ENCODE data around the gene RNF214.
"Not testable (repeated sequence)": the region's sequence is repeated elsewhere in the genome, so short reads cannot be mapped to it uniquely, and the experiment has no call there.

Gene RNF214

DNA sequence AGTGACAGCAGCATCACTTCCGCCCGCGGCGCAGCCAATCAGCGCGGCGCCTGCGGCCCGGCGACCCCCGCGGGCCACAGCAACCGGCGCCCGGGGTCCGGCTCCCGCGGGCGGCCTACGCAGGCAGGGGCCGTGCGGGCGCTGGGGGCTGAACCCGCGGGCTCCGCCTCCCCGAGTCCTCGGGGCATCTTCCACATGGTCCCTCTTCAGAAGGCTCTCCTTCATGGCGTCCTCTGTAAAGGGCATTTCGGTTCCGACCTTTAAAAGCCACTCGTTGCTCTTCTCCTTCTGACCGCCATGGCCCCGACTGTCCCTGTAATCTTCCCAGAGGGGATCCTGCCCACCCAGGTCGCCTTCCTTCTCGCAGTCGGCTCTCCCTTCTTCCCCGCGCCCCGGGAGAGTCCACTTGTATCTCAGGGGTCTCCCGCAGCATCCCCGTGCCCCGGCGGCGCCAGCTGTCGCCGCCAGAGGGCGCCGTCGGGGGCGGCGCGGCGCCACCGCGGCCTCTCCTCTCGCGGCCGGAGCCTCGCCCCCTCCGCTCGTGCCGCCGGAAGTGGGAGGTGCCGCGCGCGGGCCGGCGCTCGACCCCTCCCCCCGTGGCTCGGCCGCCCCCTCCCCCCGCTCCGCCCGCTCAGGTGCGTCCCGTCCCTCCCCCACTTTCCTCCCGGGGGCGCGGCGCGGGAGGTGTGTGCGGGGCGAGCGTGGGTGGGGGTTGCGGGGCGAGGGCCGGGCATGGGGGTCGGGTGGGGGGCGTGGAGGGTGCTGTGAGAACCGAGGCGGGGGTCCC lies at the start of gene RNF214:
Gene RNF214 (plus strand): TSS at position 580 of the 787 bp plus-strand sequence. CDS start 1,602 bp downstream, outside the sequence.
- DNase-seq (ENCODE audit: low spot score): peak; percentile 77

DNA sequence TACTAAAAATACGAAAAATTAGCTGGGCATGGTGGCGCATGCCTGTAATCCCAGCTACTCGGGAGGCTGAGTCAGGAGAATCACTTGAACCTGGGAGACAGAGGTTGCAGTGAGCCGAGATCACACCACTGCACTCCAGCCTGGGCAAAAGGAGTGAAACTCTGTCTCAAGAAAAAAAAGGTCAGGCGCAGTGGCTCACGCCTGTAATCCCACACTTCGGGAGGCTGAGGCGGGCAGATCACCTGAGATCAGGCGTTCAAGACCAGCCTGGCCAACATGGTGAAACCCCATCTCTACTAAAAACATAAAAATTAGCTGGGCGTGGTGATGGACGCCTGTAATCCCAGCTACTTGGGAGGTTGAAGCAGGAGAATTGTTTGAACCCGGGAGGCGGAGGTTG lies 49.3 kb upstream of the RNF214 start:
- not testable (repeated sequence) for DNase-seq (ENCODE audit: low spot score)

DNA sequence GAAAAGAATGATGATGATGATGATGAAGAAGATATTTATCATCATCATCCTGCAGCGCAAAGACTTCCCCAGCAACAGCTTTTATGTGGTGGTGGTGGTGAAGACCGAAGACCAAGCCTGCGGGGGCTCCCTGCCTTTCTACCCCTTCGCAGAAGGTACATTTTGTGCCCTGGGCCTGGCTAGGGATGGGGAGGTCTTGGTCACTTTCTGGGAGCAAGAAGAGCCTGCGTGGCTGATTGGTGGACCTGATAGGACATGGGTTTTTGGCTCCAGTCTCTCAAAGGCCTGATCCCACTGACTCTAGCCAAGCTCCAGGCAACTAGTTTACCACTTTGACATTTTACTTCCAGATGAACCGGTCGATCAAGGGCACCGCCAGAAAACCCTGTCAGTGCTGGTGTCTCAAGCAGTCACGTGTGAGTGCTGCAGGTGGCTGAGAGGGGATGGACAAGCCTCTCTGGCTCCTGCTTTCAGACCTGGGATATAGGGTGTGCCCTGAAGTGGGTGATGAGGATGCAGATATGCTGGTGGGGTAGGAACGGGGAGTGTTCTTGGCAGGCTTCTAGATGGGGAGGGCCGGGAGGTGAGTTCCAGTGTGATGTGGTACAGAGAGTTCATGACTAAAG lies 48.6 kb upstream of the RNF214 start:
- DNase-seq (ENCODE audit: low spot score): no peak

DNA sequence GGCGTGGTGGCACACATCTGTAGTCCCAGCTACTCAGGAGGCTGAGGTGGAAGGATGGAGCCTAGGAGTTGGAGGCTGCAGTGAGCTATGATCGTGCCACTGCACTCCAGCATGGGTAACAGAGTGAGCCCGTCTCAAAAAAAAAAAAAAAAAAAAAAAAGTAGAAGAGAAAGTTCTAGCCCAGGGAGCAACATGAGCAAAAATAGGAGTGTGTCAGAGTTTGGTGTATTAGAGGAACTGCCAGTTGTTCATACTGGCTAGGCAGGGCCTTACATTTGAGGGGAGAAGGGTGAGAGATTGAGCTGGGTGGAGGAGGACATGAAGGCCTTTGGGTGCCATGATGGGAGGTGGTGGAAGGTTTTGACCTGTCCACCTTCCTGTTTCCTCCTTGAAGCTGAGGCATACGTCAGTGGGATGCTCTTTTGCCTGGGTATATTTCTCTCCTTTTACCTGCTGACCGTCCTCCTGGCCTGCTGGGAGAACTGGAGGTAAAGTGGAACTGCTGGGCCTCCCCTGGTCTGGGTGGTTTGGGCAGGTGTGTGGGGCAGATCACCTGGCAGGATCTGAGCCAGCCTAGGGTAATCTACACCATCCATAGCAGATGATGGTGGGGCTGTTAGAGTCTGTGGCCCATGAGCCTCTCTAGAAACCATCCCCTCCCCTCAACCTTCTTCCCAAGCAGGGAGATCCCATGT lies 46.6 kb upstream of the RNF214 start:
- DNase-seq (ENCODE audit: low spot score): no peak

DNA sequence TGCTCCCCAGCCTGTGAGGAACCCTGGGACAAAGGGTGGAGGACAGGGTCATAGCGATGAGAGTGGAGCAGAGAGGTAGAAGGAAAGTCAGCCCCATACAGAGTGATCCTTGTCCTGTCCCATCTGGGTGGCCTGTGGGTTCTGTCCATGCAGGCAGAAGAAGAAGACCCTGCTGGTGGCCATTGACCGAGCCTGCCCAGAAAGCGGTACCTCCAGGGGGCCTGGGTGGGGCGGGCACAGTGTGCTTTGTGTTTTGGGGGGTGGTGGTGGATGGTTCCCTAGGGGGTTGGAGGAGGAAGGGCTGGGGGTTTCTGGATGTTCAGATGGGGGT lies 46.1 kb upstream of the RNF214 start:
- DNase-seq (ENCODE audit: low spot score): no peak

DNA sequence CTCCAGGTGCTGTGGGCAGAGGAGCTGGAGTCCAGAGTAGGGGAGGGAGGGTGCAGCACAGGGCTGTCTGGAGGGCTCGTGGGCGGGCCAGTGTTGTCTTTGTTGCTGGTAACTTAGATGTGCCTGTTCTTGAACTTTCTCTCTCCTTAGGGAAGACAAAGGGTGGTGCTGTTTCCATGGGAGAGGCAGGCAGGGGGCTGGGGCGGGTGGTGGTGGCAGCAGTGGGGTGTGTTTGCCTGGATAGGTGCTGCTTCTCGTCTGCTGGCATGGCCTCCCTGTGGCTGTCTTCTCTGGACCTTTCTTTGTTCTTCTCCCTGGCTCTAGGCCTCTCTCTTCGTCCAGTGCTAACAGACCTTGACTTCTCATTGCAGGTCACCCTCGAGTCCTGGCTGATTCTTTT lies 45.5 kb upstream of the RNF214 start:
- DNase-seq (ENCODE audit: low spot score): no peak

DNA sequence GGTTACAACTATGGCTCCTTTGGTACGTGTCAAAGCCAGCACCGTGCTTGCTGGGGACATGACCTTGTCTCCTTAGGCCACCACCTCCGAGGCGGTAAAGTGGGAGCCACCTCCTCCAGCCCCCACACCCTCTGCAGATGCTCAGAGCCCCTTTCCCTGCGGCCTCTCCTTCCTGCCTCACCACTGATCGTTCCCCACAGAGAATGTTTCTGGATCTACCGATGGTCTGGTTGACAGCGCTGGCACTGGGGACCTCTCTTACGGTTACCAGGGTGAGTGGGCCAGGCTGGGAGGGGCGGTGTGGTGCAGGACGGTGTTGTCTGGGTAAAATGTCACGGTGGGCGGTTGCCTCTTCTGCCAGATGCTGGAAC lies 45.1 kb upstream of the RNF214 start:
- DNase-seq (ENCODE audit: low spot score): no peak

DNA sequence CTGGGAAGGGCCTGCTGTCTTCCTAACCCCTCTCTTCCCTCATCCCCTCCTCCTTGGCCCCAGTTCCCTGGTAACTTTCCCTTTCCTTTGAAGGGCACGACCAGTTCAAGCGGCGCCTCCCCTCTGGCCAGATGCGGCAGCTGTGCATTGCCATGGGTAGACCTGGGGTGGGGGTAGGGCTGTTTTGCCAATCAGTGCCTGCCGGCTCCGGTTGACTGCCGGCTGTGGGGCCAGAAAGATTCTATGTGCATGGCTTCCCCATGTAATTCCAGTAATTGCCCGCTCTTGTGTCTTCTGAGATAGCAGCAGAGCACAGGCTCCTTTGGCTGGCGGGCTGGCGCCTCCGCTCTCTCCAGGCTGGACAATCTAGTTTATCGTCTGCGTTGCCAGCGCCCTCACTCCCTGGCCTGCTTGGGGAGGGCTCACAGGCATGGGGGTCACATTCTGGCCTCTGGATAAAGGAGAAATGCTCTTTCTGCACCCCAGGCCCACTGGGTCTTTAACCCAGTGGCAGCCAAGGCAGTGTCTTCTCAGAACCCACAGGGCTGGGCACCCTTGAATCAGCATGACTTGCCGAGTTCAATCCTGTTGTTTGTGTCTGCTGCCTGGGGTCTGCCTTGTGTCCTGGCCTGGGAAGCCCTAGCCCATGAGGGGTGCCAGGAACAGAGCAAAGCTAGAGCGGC lies 44.5 kb upstream of the RNF214 start:
- no peak for DNase-seq (ENCODE audit: low spot score)

DNA sequence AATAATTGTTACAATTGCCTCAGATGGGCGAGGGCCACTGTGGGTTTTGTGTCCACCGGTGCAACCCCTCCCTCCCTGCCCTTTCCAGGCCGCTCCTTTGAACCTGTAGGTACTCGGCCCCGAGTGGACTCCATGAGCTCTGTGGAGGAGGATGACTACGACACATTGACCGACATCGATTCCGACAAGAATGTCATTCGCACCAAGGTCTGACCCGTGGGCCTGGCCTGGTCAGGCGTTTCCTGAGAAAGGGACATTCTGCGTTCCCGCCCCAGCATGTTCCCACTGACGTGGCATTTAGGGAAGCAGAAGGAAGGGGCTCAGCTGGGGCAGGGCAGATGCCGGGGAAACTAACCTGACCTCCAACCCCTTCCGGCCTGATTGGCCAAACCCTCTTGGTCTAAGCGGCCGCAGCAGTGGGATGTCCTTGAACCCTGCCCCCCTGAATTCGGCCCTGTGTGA lies 43.8 kb upstream of the RNF214 start:
- DNase-seq (ENCODE audit: low spot score): no peak

DNA sequence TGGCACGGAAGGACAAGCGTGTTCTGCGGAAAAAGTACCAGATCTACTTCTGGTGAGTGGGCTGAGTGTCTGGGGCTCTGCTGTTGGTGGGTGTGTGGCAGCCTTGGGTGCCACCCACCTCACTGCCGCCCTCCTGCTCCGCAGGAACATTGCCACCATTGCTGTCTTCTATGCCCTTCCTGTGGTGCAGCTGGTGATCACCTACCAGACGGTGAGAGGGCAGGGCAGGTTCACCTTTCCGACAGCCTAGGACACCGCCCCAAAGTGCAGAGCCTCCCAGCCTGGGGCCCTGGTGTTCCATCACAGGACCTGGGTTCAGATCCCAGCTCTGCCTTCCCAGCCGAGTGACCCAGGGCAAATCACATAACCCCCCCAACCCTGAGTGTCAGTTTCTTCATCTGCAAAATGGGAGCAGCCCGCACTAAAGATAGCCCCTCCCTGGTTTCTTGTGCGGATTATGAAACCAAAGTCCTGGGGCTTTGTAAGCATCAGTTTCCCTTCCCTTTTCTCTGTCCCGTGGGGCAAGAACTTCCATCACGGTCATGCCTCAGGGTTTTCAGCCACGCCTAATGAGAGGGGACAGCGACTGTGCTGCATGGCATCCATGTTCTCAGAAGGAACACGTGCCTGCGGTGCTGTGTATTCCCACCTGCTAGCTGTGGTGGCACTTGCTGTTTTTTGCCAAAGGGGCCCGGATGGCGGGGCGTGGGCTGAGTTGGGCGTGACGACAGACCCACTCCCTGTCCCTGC lies 43.1 kb upstream of the RNF214 start:
- no peak for DNase-seq (ENCODE audit: low spot score)

DNA sequence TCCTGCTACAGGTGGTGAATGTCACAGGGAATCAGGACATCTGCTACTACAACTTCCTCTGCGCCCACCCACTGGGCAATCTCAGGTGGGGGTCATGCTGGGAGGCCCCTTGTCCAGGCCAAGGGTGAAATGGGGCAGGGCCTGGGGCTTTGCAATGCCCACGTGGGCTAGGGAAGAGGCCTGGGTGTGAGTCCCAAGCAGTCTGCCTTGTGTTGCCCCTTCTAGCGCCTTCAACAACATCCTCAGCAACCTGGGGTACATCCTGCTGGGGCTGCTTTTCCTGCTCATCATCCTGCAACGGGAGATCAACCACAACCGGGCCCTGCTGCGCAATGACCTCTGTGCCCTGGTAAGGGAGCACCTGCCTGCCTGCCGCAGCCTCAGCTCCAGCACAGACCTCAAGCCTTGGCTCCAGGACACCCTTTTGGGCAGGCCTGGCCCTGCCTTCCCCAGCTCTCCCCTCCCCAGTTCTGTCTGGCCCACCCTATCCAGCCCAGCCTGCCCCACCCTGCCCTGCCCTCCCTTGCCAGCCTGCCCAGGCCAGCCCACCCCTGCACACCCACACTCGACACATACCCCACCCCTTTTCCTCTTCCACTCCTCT lies 42.4 kb upstream of the RNF214 start:
- DNase-seq (ENCODE audit: low spot score): no peak

DNA sequence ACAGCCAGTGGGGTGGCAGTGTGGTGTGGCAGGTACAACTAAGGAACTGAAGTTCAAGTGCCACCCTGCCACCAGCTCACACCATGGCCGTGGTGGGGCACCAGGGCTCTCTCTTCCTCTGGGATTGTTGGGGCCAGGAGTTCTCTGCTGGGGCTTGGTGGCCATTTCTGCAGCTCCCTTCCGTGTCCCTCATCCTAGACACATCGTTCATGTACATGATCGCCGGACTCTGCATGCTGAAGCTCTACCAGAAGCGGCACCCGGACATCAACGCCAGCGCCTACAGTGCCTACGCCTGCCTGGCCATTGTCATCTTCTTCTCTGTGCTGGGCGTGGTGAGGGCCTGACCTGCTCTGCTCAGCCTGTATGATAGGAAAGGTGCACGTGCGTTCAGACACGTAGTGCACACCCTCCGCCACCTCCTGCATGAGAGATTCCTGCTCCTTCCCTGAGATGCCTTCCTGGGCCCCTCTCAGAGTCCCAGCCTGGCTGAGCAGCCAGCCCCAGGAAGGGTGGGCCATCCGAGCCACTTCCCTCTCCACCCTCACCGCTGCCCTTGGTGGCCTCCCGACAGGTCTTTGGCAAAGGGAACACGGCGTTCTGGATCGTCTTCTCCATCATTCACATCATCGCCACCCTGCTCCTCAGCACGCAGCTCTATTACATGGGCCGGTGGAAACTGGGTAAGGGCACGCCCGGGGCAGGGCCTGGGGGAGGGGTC lies 40.6 kb upstream of the RNF214 start:
- DNase-seq (ENCODE audit: low spot score): no peak

DNA sequence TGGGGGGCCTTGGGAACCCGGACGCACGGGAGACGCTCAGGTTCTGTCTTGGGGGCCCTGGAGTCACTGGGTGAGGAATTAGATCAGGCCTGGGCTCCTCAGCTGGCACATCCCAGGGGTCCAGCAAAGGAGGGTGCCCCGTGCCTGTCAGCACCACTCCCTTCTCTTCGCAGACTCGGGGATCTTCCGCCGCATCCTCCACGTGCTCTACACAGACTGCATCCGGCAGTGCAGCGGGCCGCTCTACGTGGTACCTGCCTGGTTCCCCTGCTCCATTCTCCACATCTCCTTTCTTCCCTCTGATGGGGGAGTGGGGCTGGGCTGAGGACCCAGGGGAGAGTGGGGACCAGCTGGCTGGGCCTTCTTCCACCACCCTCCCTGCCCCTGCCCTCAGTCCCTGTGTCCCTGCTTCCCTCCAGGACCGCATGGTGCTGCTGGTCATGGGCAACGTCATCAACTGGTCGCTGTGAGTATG lies 40.0 kb upstream of the RNF214 start:
- DNase-seq (ENCODE audit: low spot score): no peak

DNA sequence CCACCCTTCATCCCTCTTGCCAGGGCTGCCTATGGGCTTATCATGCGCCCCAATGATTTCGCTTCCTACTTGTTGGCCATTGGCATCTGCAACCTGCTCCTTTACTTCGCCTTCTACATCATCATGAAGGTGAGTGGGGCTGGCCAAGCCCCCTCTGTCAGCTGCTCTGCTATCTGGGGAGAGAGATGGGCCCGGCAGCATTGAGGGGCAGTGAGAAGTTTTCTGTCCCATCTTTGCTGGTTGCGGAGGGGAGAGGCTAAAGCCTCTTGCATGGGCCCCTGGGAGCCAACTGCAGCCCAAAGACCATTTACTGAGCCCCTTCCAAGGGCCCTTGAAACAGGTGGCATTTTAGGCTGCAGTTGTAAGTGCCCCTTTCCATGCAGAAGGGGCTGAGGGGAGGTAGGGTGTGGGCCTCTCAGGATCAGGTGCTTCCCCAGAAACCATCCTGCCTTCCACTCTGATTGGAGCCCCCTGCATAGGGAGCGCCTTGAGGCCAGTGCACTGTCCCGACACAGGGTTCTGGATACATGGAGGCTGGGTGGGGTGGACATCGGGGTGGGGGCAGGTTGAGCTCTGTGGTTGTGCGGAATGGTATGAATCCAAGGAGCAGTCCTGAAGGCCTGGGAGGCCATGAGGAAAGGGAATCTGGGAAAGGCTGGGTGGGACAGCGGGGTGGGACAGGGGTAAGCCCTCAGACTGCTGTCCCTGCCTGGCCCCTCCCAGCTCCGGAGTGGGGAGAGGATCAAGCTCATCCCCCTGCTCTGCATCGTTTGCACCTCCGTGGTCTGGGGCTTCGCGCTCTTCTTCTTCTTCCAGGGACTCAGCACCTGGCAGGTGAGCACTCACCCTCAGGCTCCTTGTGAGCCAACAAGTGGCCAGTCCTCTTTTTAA lies 39.1 kb upstream of the RNF214 start:
- no peak for DNase-seq (ENCODE audit: low spot score)

DNA sequence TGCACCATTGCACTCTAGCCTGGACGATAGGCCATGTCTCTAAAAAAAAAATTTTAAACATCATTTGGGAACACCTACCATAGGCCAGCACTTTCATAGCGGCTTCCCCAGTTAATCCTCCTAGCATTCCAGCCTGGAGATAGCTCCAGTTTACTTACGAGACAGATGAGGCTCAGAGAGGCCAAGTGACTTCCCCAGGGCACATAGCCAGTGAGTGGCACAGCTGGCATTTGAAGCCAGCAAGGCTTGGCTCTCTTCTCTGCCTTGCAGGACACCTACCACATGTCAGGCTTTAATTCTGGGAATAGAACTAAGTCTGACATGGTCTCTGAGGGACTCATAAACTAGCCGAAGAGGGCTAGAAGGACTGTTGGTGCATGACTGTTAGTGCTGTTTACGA lies 38.2 kb upstream of the RNF214 start:
- DNase-seq (ENCODE audit: low spot score): no peak

DNA sequence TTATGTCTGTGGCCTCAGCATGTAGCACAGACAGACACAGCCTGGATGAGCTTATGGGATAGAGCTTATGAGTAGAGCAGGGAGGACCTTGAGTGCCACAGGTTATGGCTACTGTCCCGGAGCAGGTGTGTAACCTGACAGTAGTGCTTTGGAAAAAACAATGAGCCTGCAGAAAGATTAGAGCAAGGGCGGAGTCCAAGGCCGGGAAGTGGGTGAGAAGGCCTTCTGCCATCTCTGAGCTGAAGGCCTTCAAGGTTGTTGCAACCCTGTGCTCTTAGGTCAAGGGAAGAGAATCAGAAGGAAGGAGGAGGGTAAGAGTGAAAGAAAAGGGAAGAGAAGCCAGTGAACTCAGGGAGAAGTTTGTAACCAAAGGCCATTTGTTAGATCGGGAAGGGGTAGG lies 37.2 kb upstream of the RNF214 start:
- DNase-seq (ENCODE audit: low spot score): no peak

DNA sequence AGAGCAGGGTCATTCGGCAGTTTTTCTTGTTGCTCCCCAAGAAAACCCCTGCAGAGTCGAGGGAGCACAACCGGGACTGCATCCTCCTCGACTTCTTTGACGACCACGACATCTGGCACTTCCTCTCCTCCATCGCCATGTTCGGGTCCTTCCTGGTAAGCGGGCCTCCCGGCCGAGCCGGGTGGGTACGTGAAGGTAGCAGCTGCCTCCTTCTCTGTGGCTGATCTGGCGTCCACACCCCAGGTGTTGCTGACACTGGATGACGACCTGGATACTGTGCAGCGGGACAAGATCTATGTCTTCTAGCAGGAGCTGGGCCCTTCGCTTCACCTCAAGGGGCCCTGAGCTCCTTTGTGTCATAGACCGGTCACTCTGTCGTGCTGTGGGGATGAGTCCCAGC lies 36.7 kb upstream of the RNF214 start:
- no peak for DNase-seq (ENCODE audit: low spot score)

DNA sequence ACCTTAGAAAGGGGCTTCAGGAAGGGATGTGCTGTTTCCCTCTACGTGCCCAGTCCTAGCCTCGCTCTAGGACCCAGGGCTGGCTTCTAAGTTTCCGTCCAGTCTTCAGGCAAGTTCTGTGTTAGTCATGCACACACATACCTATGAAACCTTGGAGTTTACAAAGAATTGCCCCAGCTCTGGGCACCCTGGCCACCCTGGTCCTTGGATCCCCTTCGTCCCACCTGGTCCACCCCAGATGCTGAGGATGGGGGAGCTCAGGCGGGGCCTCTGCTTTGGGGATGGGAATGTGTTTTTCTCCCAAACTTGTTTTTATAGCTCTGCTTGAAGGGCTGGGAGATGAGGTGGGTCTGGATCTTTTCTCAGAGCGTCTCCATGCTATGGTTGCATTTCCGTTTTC lies 35.5 kb upstream of the RNF214 start:
- no peak for DNase-seq (ENCODE audit: low spot score)
